Endothelial cell (in vitro differentiated cells): ENCODE results near the gene HNRNPL. TPM values are rescaled to one million over a fixed set of nuclear protein-coding genes. Genes with fewer than 3 reads are reported as not detected.
"Not testable (repeated sequence)": the region's sequence is repeated elsewhere in the genome, so short reads cannot be mapped to it uniquely, and the experiment has no call there.

Source experiments
- DNase-seq: peaks from one replicate; pipeline ENCODE4 v3.0.0; 2021; ENCODE audit warnings: low spot score
- H3K27ac Mint-ChIP-seq: one replicate; pipeline ENCODE4 v1.8.0; 2021; ENCODE audit warnings: mixed read lengths, inconsistent platforms; ENCODE audit not compliant: unreplicated experiment
- H3K27me3 Mint-ChIP-seq: one replicate; pipeline ENCODE4 v1.8.0; 2021; ENCODE audit warnings: mild to moderate bottlenecking, moderate library complexity, mixed read lengths, inconsistent platforms; ENCODE audit not compliant: unreplicated experiment
- H3K36me3 Mint-ChIP-seq: one replicate; pipeline ENCODE4 v1.8.0; 2021; ENCODE audit warnings: mild to moderate bottlenecking, low read depth, mixed read lengths, inconsistent platforms; ENCODE audit not compliant: unreplicated experiment
- H3K4me1 Mint-ChIP-seq: one replicate; pipeline ENCODE4 v1.8.0; 2021; ENCODE audit warnings: mild to moderate bottlenecking, mixed read lengths, inconsistent platforms; ENCODE audit not compliant: unreplicated experiment
- H3K4me3 Mint-ChIP-seq: one replicate; pipeline ENCODE4 v1.8.0; 2021; ENCODE audit warnings: mild to moderate bottlenecking, mixed read lengths, inconsistent platforms; ENCODE audit not compliant: unreplicated experiment
- H3K9me3 Mint-ChIP-seq: one replicate; pipeline ENCODE4 v1.8.0; 2021; ENCODE audit warnings: mixed read lengths, inconsistent platforms; ENCODE audit not compliant: unreplicated experiment
- total RNA-seq: library from RNA; stranded (reverse); fragmentation: NEBNext Ultra II Directional; extraction: Animal tissue kit (Norgen Biotek cat#: 25700); gene quantifications from one replicate; pipeline ENCODE4 v1.2.1, GENCODE V29; 2021; ENCODE audit not compliant: unreplicated experiment
- TF ChIP-seq, protein P1 (sequence below): fragments of 200-600 bp; sonication (generic); IDR thresholded peaks from one replicate; pipeline ENCODE4 v1.5.0; 2021; ENCODE audit warnings: antibody characterized with exemption; ENCODE audit not compliant: unreplicated experiment

HNRNPL gene
- total RNA-seq, 1 donor from 2014 or later, result 343 TPM

DNA sequence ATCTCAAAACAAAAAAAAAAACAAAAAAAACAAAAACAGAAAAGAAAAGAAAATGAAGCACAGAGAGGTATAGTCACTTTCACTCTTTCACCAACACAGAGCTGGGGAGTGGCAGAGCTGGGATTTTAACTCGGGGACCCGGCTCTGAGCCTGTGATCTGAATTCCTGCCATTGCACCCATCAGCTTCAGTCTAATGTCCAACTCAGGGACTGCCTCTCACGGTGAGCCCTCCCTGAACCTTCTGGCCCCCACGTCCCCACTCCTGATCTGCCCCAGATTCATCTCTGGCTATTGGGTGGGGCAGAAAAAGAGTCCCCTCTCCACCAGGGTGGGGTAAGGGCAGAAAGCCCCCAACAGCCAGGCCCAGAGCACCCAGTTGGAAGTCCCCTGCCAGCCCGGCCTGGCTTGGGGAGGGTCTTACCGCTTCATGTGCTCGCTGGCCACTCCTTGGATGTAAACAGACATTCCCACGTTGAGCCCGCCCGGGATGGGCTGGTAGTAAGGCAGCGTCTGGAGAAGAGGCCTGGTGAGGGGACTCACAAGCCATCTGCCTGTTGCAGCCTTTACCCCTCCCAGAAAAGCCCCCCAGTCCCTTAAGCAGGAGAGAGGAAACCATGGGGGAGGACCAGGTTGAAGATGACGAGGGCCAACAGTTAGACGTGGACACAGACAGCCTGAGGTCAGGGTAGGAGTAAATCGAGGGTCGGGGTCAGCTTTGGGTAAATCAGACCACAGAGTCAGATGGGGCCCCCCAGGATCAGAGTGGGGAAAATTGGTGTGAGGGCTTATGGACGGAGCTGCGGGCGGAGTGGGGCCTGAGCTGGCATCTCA lies 37.6 kb downstream of the HNRNPL start:
- no peak for DNase-seq
- H3K9me3 Mint-ChIP-seq, result no peaks in the 10 kb centered on the region
- no peak overlapping the region for H3K4me3 Mint-ChIP-seq
- TF ChIP-seq, protein P1, sequence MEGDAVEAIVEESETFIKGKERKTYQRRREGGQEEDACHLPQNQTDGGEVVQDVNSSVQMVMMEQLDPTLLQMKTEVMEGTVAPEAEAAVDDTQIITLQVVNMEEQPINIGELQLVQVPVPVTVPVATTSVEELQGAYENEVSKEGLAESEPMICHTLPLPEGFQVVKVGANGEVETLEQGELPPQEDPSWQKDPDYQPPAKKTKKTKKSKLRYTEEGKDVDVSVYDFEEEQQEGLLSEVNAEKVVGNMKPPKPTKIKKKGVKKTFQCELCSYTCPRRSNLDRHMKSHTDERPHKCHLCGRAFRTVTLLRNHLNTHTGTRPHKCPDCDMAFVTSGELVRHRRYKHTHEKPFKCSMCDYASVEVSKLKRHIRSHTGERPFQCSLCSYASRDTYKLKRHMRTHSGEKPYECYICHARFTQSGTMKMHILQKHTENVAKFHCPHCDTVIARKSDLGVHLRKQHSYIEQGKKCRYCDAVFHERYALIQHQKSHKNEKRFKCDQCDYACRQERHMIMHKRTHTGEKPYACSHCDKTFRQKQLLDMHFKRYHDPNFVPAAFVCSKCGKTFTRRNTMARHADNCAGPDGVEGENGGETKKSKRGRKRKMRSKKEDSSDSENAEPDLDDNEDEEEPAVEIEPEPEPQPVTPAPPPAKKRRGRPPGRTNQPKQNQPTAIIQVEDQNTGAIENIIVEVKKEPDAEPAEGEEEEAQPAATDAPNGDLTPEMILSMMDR, result no peak
- peaks cover 3% of the 10 kb centered on the region for H3K4me1 Mint-ChIP-seq
- H3K27ac Mint-ChIP-seq, result no peak overlapping the region
- H3K27me3 Mint-ChIP-seq, result peaks cover 4% of the 10 kb centered on the region
- peaks cover 15% of the 10 kb centered on the region for H3K36me3 Mint-ChIP-seq

DNA sequence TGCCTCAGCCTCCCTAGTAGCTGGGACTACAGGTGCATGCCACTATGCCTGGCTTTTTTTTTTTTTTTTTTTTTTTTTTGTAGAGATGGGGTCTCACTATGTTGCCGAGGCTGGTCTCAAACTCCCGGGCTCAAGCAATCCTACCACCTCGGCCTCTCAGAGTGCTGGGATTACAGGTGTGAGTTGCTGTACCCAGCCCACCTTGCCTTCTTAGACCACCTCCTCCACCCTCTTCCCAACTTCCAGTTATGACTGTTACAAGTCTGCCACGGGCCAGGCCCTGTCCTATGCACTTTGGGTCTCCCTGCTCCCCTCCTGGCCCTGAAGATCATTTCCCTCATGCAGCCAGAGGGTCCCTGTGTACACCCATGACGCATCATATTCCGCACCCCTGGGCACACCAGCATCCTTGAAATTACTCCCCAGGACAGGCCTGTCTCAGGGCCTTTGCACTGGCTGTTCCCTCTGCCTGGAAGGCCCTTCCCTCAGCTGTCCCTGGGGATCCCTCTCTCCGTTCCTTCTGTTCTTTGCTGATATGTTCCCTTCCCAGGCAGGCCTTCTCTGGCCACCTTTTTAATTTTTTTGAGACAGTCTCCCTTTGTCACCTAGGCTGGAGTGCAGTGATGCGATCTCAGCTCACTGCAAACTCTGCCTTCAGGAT lies 40.1 kb downstream of the HNRNPL start:
- Mint-ChIP-seq H3K4me1 (peaks cover 11% of the 10 kb centered on the region), H3K27ac (peak overlapping the region; percentile 18), H3K36me3 (peaks cover 3% of the 10 kb centered on the region), H3K27me3 (peaks cover 2% of the 10 kb centered on the region), H3K4me3 (no peak overlapping the region), H3K9me3 (no peaks in the 10 kb centered on the region)
- no peak for DNase-seq
- TF ChIP-seq, protein P1, result no peak

DNA sequence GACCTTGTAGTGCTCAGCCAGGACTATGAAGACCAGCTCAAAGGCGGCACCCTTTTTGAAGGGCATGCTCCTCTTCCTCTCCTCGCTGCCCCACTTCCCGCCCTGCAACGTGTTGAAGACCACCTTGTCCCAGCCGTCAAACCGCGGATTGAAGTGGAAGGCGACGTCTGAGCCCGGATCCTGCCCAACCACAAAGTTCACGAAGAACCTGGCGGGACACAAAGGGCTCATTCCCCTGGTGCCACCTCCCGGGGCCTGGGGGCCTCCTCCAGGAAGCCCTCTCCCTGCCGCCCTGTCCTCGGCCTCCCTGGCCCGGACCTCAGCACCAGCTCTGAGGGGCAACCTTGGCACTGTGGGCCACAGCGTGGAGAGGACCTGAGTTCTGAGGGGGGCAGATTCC lies 41.0 kb downstream of the HNRNPL start:
- Mint-ChIP-seq H3K27me3 (peaks cover 2% of the 10 kb centered on the region), H3K27ac (no peak overlapping the region), H3K4me1 (peaks cover 11% of the 10 kb centered on the region), H3K4me3 (no peak overlapping the region), H3K9me3 (no peaks in the 10 kb centered on the region), H3K36me3 (peaks cover 5% of the 10 kb centered on the region)
- DNase-seq, result no peak
- TF ChIP-seq, protein P1, result no peak

DNA sequence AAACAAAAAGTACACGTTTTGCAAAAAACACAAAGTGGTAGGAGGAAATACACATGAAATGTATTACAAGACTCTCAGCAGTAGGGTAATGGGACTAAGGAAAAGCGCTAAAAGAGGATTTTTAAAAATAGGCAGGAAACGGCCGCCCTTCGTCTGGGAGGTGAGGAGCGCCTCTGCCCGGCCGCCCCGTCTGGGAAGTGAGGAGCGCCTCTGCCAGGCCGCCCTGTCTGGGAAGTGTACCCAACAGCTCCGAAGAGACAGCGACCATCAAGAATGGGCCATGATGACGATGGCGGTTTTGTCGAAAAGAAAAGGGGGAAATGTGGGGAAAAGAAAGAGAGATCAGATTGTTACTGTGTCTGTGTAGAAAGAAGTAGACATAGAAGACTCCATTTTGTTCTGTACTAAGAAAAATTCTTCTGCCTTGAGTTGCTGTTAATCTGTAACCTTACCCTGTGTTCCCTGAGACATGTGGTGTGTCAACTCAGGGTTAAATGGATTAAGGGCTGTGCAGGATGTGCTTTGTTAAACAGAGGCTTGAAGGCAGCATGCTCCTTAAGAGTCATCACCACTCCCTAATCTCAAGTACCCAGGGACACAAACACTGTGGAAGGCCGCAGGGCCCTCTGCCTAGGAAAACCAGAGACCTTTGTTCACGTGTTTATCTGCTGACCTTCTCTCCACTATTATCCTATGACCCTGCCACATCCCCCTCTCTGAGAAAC lies 42.2 kb downstream of the HNRNPL start:
- H3K9me3 Mint-ChIP-seq, H3K4me3 Mint-ChIP-seq, DNase-seq, H3K36me3 Mint-ChIP-seq, H3K27me3 Mint-ChIP-seq: not testable (repeated sequence)
- H3K27ac Mint-ChIP-seq, result peak overlapping the region; percentile 24
- H3K4me1 Mint-ChIP-seq, result peaks cover 11% of the 10 kb centered on the region

DNA sequence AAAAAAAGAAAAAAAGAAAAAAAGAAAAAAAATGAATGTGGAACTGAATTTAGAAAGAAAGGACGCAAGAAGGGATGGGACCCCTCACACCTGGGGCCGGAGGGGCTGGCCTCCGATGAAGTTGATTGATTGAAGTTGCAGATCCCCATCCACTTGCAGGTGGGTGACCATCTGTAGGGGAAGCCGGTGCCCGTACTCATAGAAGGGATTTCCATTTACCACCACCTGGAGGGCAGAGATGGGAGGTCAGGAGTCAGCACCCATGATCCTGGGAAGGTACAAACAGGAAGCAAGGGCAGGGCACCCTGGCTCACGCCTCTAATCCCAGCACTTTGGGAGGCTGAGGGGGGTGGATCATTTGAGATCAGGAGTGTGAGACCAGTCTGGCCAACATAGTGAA lies 43.4 kb downstream of the HNRNPL start:
- H3K4me1 Mint-ChIP-seq, result peaks cover 11% of the 10 kb centered on the region
- no peaks in the 10 kb centered on the region for H3K9me3 Mint-ChIP-seq
- no peak overlapping the region for H3K27ac Mint-ChIP-seq
- TF ChIP-seq, protein P1, result no peak
- no peak overlapping the region for H3K4me3 Mint-ChIP-seq
- peaks cover 5% of the 10 kb centered on the region for H3K36me3 Mint-ChIP-seq
- DNase-seq, result no peak
- H3K27me3 Mint-ChIP-seq, result peaks cover 2% of the 10 kb centered on the region
